Measurements from ENCODE around the gene VOPP1. TPM values are rescaled to one million over a fixed set of nuclear protein-coding genes. Genes with fewer than 3 reads are reported as not detected.
"Not testable (repeated sequence)": the region's sequence is repeated elsewhere in the genome, so short reads cannot be mapped to it uniquely, and the experiment has no call there.

VOPP1 gene
- 23.7 TPM for total RNA-seq
- long read RNA-seq, transcript VOPP1-201 (5 exons, 2,962 nt), result major isoform, 66 of 84 reads
- long read RNA-seq, partial matches to known transcripts, result 5 of 84 reads
- long read RNA-seq, other reads (novel, unspliced or antisense), result 11 of 84 reads

- Histone ChIP-seq H3K9me3 (replicated peaks) (no peaks in the 10 kb centered on the region), H3K27me3 (ENCODE audit: low read depth) (no peaks in the 10 kb centered on the region), H3K4me3 (peak within 1 kb of the TSS; percentile 78), H3K36me3 (no peaks in the 10 kb centered on the region), H3K27ac (replicated peaks) (peak within 1 kb of the TSS; percentile 84), H3K4me1 (peaks cover 68% of the 10 kb centered on the region)
- DNase-seq, result peak; percentile 69
- intact Hi-C loops (cut with micrococcal nuclease), result no loop called here
- no peak for TF ChIP-seq CTCF (IDR thresholded peaks at IDR 0.05; ENCODE audit: borderline replicate concordance)
Observed at GRCh38 chr7:55572378-55573233, at the start of gene VOPP1. TSS of gene VOPP1 (minus strand) at chr7:55572502. CDS start at chr7:55572324, 178 bp downstream.

GRCh38 chr7:55618913-55619312 is 46.6 kb upstream of the VOPP1 start:
- H3K27me3 ChIP-seq (ENCODE audit: low read depth), result peaks cover 41% of the 10 kb centered on the region
- H3K4me3 ChIP-seq, result no peak overlapping the region
- TF ChIP-seq CTCF (IDR thresholded peaks at IDR 0.05; ENCODE audit: borderline replicate concordance), result no peak
- no peaks in the 10 kb centered on the region for H3K36me3 ChIP-seq
- H3K4me1 ChIP-seq, result no peaks in the 10 kb centered on the region
- H3K9me3 ChIP-seq (replicated peaks), result peaks cover 7% of the 10 kb centered on the region
- H3K27ac ChIP-seq (replicated peaks), result no peak overlapping the region
- intact Hi-C loops (cut with micrococcal nuclease), result no loop called here
- DNase-seq, result no peak

- H3K36me3 ChIP-seq; H3K27ac ChIP-seq (replicated peaks); H3K4me1 ChIP-seq; intact Hi-C loops (cut with micrococcal nuclease); H3K4me3 ChIP-seq; DNase-seq; H3K9me3 ChIP-seq (replicated peaks): not testable (repeated sequence)
- peaks cover 26% of the 10 kb centered on the region for H3K27me3 ChIP-seq (ENCODE audit: low read depth)
Observed at GRCh38 chr7:55614365-55615064, 42.2 kb upstream of the VOPP1 start.

GRCh38 chr7:55609726-55610125 is 37.4 kb upstream of the VOPP1 start:
- H3K4me1 ChIP-seq; H3K36me3 ChIP-seq; H3K27me3 ChIP-seq (ENCODE audit: low read depth); DNase-seq; H3K4me3 ChIP-seq; H3K27ac ChIP-seq (replicated peaks); intact Hi-C loops (cut with micrococcal nuclease): not testable (repeated sequence)
- peaks cover 15% of the 10 kb centered on the region for H3K9me3 ChIP-seq (replicated peaks)

- H3K4me3 ChIP-seq; H3K27me3 ChIP-seq (ENCODE audit: low read depth); H3K36me3 ChIP-seq; intact Hi-C loops (cut with micrococcal nuclease); H3K4me1 ChIP-seq; H3K27ac ChIP-seq (replicated peaks); DNase-seq: not testable (repeated sequence)
- peaks cover 15% of the 10 kb centered on the region for H3K9me3 ChIP-seq (replicated peaks)
Observed at GRCh38 chr7:55605661-55606060, 33.4 kb upstream of the VOPP1 start.

GRCh38 chr7:55597944-55598499 is 25.7 kb upstream of the VOPP1 start:
- DNase-seq; H3K9me3 ChIP-seq (replicated peaks); H3K36me3 ChIP-seq; H3K4me3 ChIP-seq; H3K27ac ChIP-seq (replicated peaks); H3K4me1 ChIP-seq: not testable (repeated sequence)
- intact Hi-C loops (cut with micrococcal nuclease), result loop anchor here (10.0 kb wide), 1 partner anchor 163 kb away; no protein-coding TSS in a partner anchor
- peak; percentile 64 for TF ChIP-seq CTCF (IDR thresholded peaks at IDR 0.05; ENCODE audit: borderline replicate concordance)
- H3K27me3 ChIP-seq (ENCODE audit: low read depth), result peaks cover 16% of the 10 kb centered on the region

- not testable (repeated sequence) for H3K4me3 ChIP-seq; H3K9me3 ChIP-seq (replicated peaks); DNase-seq; H3K27ac ChIP-seq (replicated peaks); H3K36me3 ChIP-seq
- intact Hi-C loops (cut with micrococcal nuclease), result loop anchor here (10.0 kb wide), 1 partner anchor 162 kb away; no protein-coding TSS in a partner anchor
- Histone ChIP-seq H3K27me3 (ENCODE audit: low read depth) (peaks cover 16% of the 10 kb centered on the region), H3K4me1 (peaks cover 13% of the 10 kb centered on the region)
Observed at GRCh38 chr7:55597214-55597739, 25.0 kb upstream of the VOPP1 start.

Measured in left ventricle myocardium inferior (tissue), 1 donor.